ENCODE data around the gene PCSK2. TPM values are rescaled to one million over a fixed set of nuclear protein-coding genes. Genes with fewer than 3 reads are reported as not detected.

PCSK2 gene
- total RNA-seq, 1 experiment from 2014 or later: not detected

- Mint-ChIP-seq H3K27ac (ENCODE audit: unreplicated experiment) (no peak overlapping the region), H3K36me3 (ENCODE audit: insufficient read depth, unreplicated experiment) (no peaks in the 10 kb centered on the region), H3K27me3 (ENCODE audit: insufficient read depth, unreplicated experiment) (peaks cover 31% of the 10 kb centered on the region), H3K4me3 (ENCODE audit: unreplicated experiment) (no peak overlapping the region), H3K9me3 (ENCODE audit: unreplicated experiment) (no peaks in the 10 kb centered on the region), H3K4me1 (ENCODE audit: low read depth, unreplicated experiment) (no peaks in the 10 kb centered on the region)
- DNase-seq: no peak
- H3K9me3 ChIP-seq: no peaks in the 10 kb centered on the region
- no peak overlapping the region for H3K4me3 ChIP-seq (ENCODE audit: low read depth, low read length)
- ChIA-PET POLR2A (no interaction called here), CTCF (no interaction called here)
- no peaks in the 10 kb centered on the region for H3K36me3 ChIP-seq (ENCODE audit: control insufficient read depth, insufficient read depth, low read length)
- intact Hi-C loops (cut with micrococcal nuclease; ENCODE audit: unreplicated experiment): no loop called here
- H3K4me1 ChIP-seq: no peaks in the 10 kb centered on the region
- TF ChIP-seq CTCF (IDR thresholded peaks at IDR 0.05; ENCODE audit: insufficient read depth in 1 of 2, low read depth in 1 of 2, low read length in 1 of 2, severe bottlenecking in 1 of 2, unreplicated experiment in 1 of 2): no peak
- BruUV-seq (replicated peaks): no TSS peak
- H3K27me3 ChIP-seq (replicated peaks; ENCODE audit: control insufficient read depth, insufficient read depth, low read length): no peaks in the 10 kb centered on the region; the same call in 1 of the 2 replicates
Measured at GRCh38 chr20:17385798-17386197, 159.0 kb downstream of the PCSK2 start.

DNA sequence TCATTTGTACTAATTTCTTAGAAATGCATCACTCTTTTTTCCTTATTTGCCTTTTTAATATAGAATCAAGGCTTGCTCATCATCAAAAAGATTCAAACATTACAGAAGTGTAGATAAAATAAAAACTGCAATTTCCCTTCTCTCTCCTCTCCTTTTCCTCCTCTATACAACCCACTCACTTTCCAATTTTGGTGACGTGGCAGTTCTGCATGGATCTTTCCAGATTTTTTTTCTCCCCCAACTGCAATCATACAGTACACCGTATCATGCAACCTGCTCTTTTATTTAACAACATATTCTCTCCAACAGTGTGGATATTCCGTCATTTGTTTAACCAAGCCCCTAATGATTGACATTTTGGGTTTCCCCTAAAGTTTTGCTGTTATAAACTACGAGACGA is 163.8 kb downstream of the PCSK2 start:
- intact Hi-C loops (cut with micrococcal nuclease; ENCODE audit: unreplicated experiment): no loop called here
- no peaks in the 10 kb centered on the region for H3K36me3 Mint-ChIP-seq (ENCODE audit: insufficient read depth, unreplicated experiment)
- CTCF ChIA-PET: no interaction called here
- H3K27ac Mint-ChIP-seq (ENCODE audit: unreplicated experiment): no peak overlapping the region
- TF ChIP-seq CTCF (IDR thresholded peaks at IDR 0.05; ENCODE audit: insufficient read depth in 1 of 2, low read depth in 1 of 2, low read length in 1 of 2, severe bottlenecking in 1 of 2, unreplicated experiment in 1 of 2): no peak
- no peaks in the 10 kb centered on the region for H3K4me1 Mint-ChIP-seq (ENCODE audit: low read depth, unreplicated experiment)
- Histone ChIP-seq H3K36me3 (ENCODE audit: control insufficient read depth, insufficient read depth, low read length) (no peaks in the 10 kb centered on the region), H3K9me3 (no peaks in the 10 kb centered on the region), H3K4me3 (ENCODE audit: low read depth, low read length) (no peak overlapping the region), H3K4me1 (no peaks in the 10 kb centered on the region), H3K27me3 (replicated peaks; ENCODE audit: control insufficient read depth, insufficient read depth, low read length) (no peaks in the 10 kb centered on the region)
- POLR2A ChIA-PET: no interaction called here
- no peaks in the 10 kb centered on the region for H3K9me3 Mint-ChIP-seq (ENCODE audit: unreplicated experiment)
- H3K27me3 Mint-ChIP-seq (ENCODE audit: insufficient read depth, unreplicated experiment): peaks cover 27% of the 10 kb centered on the region
- BruUV-seq (replicated peaks): no TSS peak
- no peak overlapping the region for H3K4me3 Mint-ChIP-seq (ENCODE audit: unreplicated experiment)
- DNase-seq: no peak

GRCh38 chr20:17391127-17391771 is 164.4 kb downstream of the PCSK2 start:
- H3K4me1 ChIP-seq: no peaks in the 10 kb centered on the region
- H3K4me3 Mint-ChIP-seq (ENCODE audit: unreplicated experiment): no peak overlapping the region
- no peaks in the 10 kb centered on the region for H3K9me3 ChIP-seq
- H3K9me3 Mint-ChIP-seq (ENCODE audit: unreplicated experiment): no peaks in the 10 kb centered on the region
- ChIA-PET CTCF (no interaction called here), POLR2A (no interaction called here)
- H3K36me3 ChIP-seq (ENCODE audit: control insufficient read depth, insufficient read depth, low read length): no peaks in the 10 kb centered on the region
- no peak for DNase-seq
- H3K27ac Mint-ChIP-seq (ENCODE audit: unreplicated experiment): no peak overlapping the region
- H3K4me3 ChIP-seq (ENCODE audit: low read depth, low read length): no peak overlapping the region
- intact Hi-C loops (cut with micrococcal nuclease; ENCODE audit: unreplicated experiment): no loop called here
- no peaks in the 10 kb centered on the region for H3K27me3 ChIP-seq (replicated peaks; ENCODE audit: control insufficient read depth, insufficient read depth, low read length)
- no peak for TF ChIP-seq CTCF (IDR thresholded peaks at IDR 0.05; ENCODE audit: insufficient read depth in 1 of 2, low read depth in 1 of 2, low read length in 1 of 2, severe bottlenecking in 1 of 2, unreplicated experiment in 1 of 2)
- no peaks in the 10 kb centered on the region for H3K36me3 Mint-ChIP-seq (ENCODE audit: insufficient read depth, unreplicated experiment)
- peaks cover 30% of the 10 kb centered on the region for H3K27me3 Mint-ChIP-seq (ENCODE audit: insufficient read depth, unreplicated experiment)
- no TSS peak for BruUV-seq (replicated peaks)
- no peaks in the 10 kb centered on the region for H3K4me1 Mint-ChIP-seq (ENCODE audit: low read depth, unreplicated experiment)
